ENCODE measurements around the gene RGMA.

The RGMA gene

GRCh38 chr15:93072411-93073394, 16.3 kb downstream of the RGMA start:
- FAIRE-seq = no peak
- TF ChIP-seq CTCF (IDR thresholded peaks at IDR 0.05; ENCODE audit: insufficient read depth, missing control alignments) = no peak
- peak; percentile 58 for DNase-seq (ENCODE audit: insufficient read length, low spot score)

- FAIRE-seq (no peak), DNase-seq (ENCODE audit: insufficient read length, low spot score) (no peak)
- TF ChIP-seq CTCF (IDR thresholded peaks at IDR 0.05; ENCODE audit: insufficient read depth, missing control alignments) = no peak
Observed at GRCh38 chr15:93072011-93072410, 17.0 kb downstream of the RGMA start.

GRCh38 chr15:93071469-93071936, 17.5 kb downstream of the RGMA start:
- DNase-seq (ENCODE audit: insufficient read length, low spot score) = no peak
- no peak for TF ChIP-seq CTCF (IDR thresholded peaks at IDR 0.05; ENCODE audit: insufficient read depth, missing control alignments)
- no peak for FAIRE-seq

GRCh38 chr15:93070551-93071296, 18.3 kb downstream of the RGMA start:
- DNase-seq (ENCODE audit: insufficient read length, low spot score) = no peak
- no peak for FAIRE-seq
- TF ChIP-seq CTCF (IDR thresholded peaks at IDR 0.05; ENCODE audit: insufficient read depth, missing control alignments) = no peak

GRCh38 chr15:93070132-93070531, 18.9 kb downstream of the RGMA start:
- no peak for TF ChIP-seq CTCF (IDR thresholded peaks at IDR 0.05; ENCODE audit: insufficient read depth, missing control alignments)
- no peak for DNase-seq (ENCODE audit: insufficient read length, low spot score)
- no peak for FAIRE-seq

- FAIRE-seq = no peak
- DNase-seq (ENCODE audit: insufficient read length, low spot score) = no peak
- no peak for TF ChIP-seq CTCF (IDR thresholded peaks at IDR 0.05; ENCODE audit: insufficient read depth, missing control alignments)
Observed at GRCh38 chr15:93068581-93069199, 20.3 kb downstream of the RGMA start.
